ENCODE data around the gene GLI3. TPM values are rescaled to one million over a fixed set of nuclear protein-coding genes. Genes with fewer than 3 reads are reported as not detected.

The GLI3 gene
- total RNA-seq: 4.1 and 5.1 TPM in 2 replicates

DNA sequence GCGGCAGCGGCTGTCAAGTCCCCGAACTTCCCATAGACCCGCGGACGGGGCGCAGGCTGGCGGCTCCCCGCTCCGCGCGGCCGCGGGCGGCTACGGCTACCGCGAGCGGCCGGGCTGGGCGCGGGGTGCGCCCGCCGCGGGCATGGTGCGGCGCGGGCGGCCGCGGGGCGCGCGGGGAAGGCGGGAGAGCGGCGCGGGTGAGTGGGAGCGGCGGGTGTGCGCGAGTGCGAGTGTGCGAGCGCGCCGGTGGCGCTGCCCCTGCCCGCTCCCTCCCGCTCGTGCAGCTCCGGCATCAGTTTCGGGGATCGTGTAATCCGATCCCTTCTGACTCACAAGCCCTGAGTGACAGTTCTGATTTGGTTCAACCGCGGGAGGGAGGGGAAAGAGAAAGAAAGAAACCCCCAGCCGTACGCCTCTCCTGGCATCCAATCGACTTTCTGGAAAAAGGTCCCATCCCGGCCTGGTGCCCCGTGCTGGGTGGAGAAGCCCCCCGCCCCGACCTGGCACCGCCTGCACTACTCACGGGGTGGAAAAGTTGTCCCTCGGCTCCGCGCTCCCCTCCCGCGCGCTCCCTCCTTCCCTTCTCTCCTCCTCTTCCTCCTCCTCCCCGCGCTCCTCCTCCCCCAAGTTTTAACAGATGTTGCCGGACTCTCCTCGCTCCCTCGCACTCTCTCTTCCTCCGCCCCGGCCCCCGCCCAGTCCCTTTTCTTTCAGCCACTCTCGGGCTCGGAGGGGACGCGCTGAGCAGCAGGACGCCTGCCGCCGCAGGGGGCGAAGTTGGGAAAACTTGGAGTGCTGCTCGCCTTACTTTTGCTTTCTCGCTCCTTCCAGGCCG lies at the start of gene GLI3:
GLI3 (minus strand) TSS at position 234 of the 835 bp plus-strand sequence. CDS start 13,956 bp downstream, outside the sequence.

All from smooth muscle cell of bladder (primary cell).